Sigmoid colon (tissue), 7 donors: ENCODE measurements around the gene FUT2. TPM values are rescaled to one million over a fixed set of nuclear protein-coding genes. Genes with fewer than 3 reads are reported as not detected.

Experiments
- DNase-seq: peaks from one replicate; pipeline ENCODE4 v3.0.0-alpha.2; 2019
- H3K27ac ChIP-seq, 4 donors: fragments of 200-600 bp; sonication (generic); one replicate each; pipeline ENCODE4 v1.5.1; 2016 to 2019; ENCODE audit warnings: mild to moderate bottlenecking in 1 of 4
- H3K27me3 ChIP-seq, 3 donors: fragments of 200-600 bp; sonication (generic); one replicate each; pipeline ENCODE4 v1.5.1; 2019; ENCODE audit warnings: mild to moderate bottlenecking in 1 of 3
- H3K36me3 ChIP-seq, 4 donors: fragments of 200-600 bp; sonication (generic); one replicate each; pipeline ENCODE4 v1.5.1; 2016 to 2019
- H3K4me1 ChIP-seq, 4 donors: fragments of 200-600 bp; sonication (generic); one replicate each; pipeline ENCODE4 v1.5.1; 2017 to 2019
- H3K4me3 ChIP-seq, 4 donors: fragments of 200-600 bp; sonication (generic); one replicate each; pipeline ENCODE4 v1.5.1; 2017 to 2019; ENCODE audit warnings: mild to moderate bottlenecking in 2 of 4, moderate library complexity in 1 of 4
- H3K9me3 ChIP-seq, 4 donors: fragments of 200-600 bp in 3 of 4; sonication (generic) in 3 of 4; one replicate each; pipeline versions ENCODE4 v1.5.1 to v1.6.1; 2013 to 2019
- EP300 ChIP-seq, 4 donors: sonication (generic); formaldehyde crosslinking; IDR thresholded peaks; one replicate each; pipeline ENCODE4 v1.6.1; 2017; ENCODE audit warnings: antibody characterized with exemption in 4 of 4
- POLR2A ChIP-seq, 2 donors: fragments of 450-650 bp; IDR thresholded peaks; one replicate each; pipeline ENCODE4 v1.6.1; 2016; ENCODE audit warnings: antibody characterized with exemption in 2 of 2, mild to moderate bottlenecking in 2 of 2, moderate library complexity in 2 of 2
- POLR2AphosphoS5 ChIP-seq, 4 donors: sonication (generic); formaldehyde crosslinking; IDR thresholded peaks; one replicate each; pipeline ENCODE4 v1.6.1; 2017; ENCODE audit warnings: antibody characterized with exemption in 4 of 4
- WGBS, 2 donors: extraction: QIAGEN DNeasy Blood & Tissue Kit; methylation state at CpG; one replicate each; pipeline ENCODE4 v1.1.7; 2013; 5-methylcytosine and 5-hydroxymethylcytosine counted together
- intact Hi-C: fragments of 100-400 bp; cut with DNase I; formaldehyde crosslinking; loops from one replicate; pipeline ENCODE4 v1.15.1; 2023
- polyA plus RNA-seq, 3 donors: library from polyadenylated mRNA; stranded (reverse); fragments of 200-250 nt; gene quantifications; one replicate each; pipeline ENCODE4 v1.2.3, GENCODE V29; 2013
- total RNA-seq, 4 donors: library from RNA; depleted of rRNA; stranded (reverse); fragments of >200 nt; gene quantifications; one replicate each; pipeline ENCODE4 v1.1.0, GENCODE V29; 2016
- TF ChIP-seq, protein P1 (sequence below), 4 experiments: fragments of 450-650 bp in 3 of 4; fragments of 200-600 bp in 1 of 4; IDR thresholded peaks; one replicate each; pipeline ENCODE4 v1.5.1; 2016 to 2019; ENCODE audit warnings: antibody characterized with exemption in 4 of 4, mild to moderate bottlenecking in 3 of 4, moderate library complexity in 2 of 4
- donor health status: healthy with polysubstance abuse.
- donor health status: Bipolar disorder and iron deficiency.
- donor health status: healthy.

The FUT2 gene
- total and polyA plus RNA-seq, 7 donors: 37.2 to 62.7 (median 59.4) TPM; not detected in 4

- peaks cover 0 to 30% (median 25%) of the 10 kb centered on the region in 4 donors for H3K4me1 ChIP-seq
- DNase-seq: no peak
- H3K4me3 ChIP-seq: no peak overlapping the region
- no peaks in the 10 kb centered on the region for H3K36me3 ChIP-seq
- intact Hi-C loops: loop anchor here (5.0 kb wide), 1 partner anchor 36 kb away; the partner anchor contains the start of gene IZUMO1
- peaks cover 0 to 2% (median 0%) of the 10 kb centered on the region in 4 donors for H3K9me3 ChIP-seq
- no peak for TF ChIP-seq EP300 (IDR thresholded peaks at IDR 0.05)
- TF ChIP-seq POLR2AphosphoS5 (IDR thresholded peaks at IDR 0.05): no peak
- TF ChIP-seq, protein P1, sequence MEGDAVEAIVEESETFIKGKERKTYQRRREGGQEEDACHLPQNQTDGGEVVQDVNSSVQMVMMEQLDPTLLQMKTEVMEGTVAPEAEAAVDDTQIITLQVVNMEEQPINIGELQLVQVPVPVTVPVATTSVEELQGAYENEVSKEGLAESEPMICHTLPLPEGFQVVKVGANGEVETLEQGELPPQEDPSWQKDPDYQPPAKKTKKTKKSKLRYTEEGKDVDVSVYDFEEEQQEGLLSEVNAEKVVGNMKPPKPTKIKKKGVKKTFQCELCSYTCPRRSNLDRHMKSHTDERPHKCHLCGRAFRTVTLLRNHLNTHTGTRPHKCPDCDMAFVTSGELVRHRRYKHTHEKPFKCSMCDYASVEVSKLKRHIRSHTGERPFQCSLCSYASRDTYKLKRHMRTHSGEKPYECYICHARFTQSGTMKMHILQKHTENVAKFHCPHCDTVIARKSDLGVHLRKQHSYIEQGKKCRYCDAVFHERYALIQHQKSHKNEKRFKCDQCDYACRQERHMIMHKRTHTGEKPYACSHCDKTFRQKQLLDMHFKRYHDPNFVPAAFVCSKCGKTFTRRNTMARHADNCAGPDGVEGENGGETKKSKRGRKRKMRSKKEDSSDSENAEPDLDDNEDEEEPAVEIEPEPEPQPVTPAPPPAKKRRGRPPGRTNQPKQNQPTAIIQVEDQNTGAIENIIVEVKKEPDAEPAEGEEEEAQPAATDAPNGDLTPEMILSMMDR (IDR thresholded peaks at IDR 0.05): no peak
- no peak for TF ChIP-seq POLR2A (IDR thresholded peaks at IDR 0.05)
- WGBS, 2 donors: 94 to 96% methylated on average over 4 of the region's 4 CpGs
- no peaks in the 10 kb centered on the region for H3K27me3 ChIP-seq
- no peak overlapping the region for H3K27ac ChIP-seq
Measured at GRCh38 chr19:48711106-48711662, 15.4 kb downstream of the FUT2 start.

GRCh38 chr19:48713041-48713863 lies 17.5 kb downstream of the FUT2 start:
- intact Hi-C loops: loop anchor here (2.0 to 5.0 kb wide), 2 partner anchors 34 to 38 kb away; partner anchors contain the start of gene IZUMO1
- no peak for DNase-seq
- H3K27ac ChIP-seq: peak overlapping the region; percentile 77 to 88 (median 84)

DNA sequence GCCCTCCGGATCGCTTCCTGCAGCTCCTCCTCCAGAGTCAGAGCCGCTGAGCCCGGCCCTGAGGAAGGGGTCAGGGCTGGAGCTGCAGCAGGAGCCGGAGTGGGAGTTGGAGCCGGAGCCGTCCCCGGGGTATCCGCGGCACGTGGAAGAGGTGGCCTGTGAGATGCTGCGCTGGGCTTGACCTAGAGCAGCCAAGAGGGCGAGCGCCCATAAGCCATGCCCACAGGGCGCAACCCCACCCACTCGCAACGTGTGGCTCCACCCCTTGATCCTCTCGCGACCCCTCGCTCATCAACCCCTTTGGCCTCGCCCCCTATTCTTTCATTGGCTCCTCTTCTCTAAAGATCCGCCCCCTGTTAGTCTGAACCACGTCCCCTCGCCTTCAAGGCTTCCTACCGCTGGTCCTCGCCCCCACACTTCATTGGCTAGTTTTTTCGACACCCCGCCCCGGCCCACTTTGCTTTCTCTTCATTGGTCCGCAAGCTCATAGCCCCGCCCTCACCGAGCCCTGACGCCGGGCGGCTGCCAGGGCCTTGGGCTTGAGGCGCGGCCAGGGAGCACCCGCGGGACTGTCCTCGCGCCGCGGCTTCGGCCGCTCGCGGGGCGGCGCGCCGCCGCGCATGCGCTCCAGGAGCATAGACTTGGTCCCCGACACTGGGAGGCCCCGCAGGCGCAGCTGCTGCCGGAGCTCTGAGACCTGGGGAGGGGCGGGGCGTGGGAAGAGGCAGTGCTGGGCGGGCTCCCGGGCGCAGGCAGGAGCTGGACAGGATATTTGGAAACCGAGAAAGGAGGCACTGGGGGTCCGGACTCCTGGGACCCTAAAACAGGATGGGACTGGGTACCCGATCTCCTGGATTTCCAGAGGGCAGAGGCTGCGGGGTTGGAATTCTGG lies 18.3 kb downstream of the FUT2 start:
- H3K27me3 ChIP-seq: no peaks in the 10 kb centered on the region
- TF ChIP-seq POLR2A (IDR thresholded peaks at IDR 0.05): peak in 1 of 2 donors; percentile 58
- TF ChIP-seq, protein P1 (IDR thresholded peaks at IDR 0.05): no peak
- peak; percentile 49 to 73 (median 58) for TF ChIP-seq POLR2AphosphoS5 (IDR thresholded peaks at IDR 0.05)
- TF ChIP-seq EP300 (IDR thresholded peaks at IDR 0.05): no peak
- intact Hi-C loops: loop anchor here (1.0 to 5.0 kb wide), 3 partner anchors 33 to 68 kb away; partner anchors contain the start of genes CA11 and IZUMO1
- DNase-seq: peak; percentile 100
- peaks cover 0 to 49% (median 40%) of the 10 kb centered on the region in 4 donors for H3K4me1 ChIP-seq
- H3K9me3 ChIP-seq: peaks cover 0 to 2% (median 0%) of the 10 kb centered on the region in 4 donors
- WGBS, 2 donors: 1% methylated on average over 67 of the region's 67 CpGs
- H3K36me3 ChIP-seq: no peaks in the 10 kb centered on the region
- H3K4me3 ChIP-seq: peak overlapping the region; percentile 52 to 75 (median 62)
- H3K27ac ChIP-seq: peak overlapping the region; percentile 84 to 88 (median 86)

More at GRCh38 chr19:48713041-48713863, 17.5 kb downstream of the FUT2 start:
- peak overlapping the region; percentile 52 to 75 (median 62) for H3K4me3 ChIP-seq
- peaks cover 0 to 45% (median 38%) of the 10 kb centered on the region in 4 donors for H3K4me1 ChIP-seq
- peaks cover 0 to 2% (median 0%) of the 10 kb centered on the region in 4 donors for H3K9me3 ChIP-seq
- no peaks in the 10 kb centered on the region for H3K27me3 ChIP-seq
- WGBS, 2 donors: 14 to 18% methylated on average over 25 of the region's 25 CpGs
- TF ChIP-seq POLR2A (IDR thresholded peaks at IDR 0.05) (no peak), POLR2AphosphoS5 (IDR thresholded peaks at IDR 0.05) (no peak)
- TF ChIP-seq, protein P1 (IDR thresholded peaks at IDR 0.05): peak in 2 of 4 experiments; percentile 9 to 18
- no peaks in the 10 kb centered on the region for H3K36me3 ChIP-seq
